ENCODE measurements around the gene ATRAID.

DNA sequence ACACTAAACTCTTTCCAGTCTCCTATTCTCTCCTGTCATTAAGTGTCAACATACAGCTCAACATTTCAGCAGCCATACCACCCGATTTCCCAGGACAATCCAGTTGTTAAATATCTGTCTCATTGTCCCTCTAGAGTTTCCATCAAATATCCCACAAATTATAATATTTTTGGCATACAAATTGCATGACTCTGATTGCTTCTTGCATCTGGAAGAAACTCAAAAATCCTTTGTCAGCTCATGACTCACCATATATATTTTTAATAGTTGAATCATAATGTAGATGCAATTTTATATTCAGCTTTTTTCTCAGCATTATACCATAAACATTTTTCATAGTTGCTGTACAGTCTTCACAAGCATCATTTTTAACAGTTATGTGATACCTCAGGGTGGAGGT, 43.8 kb downstream of the ATRAID start:
- TF ChIP-seq, protein P1, sequence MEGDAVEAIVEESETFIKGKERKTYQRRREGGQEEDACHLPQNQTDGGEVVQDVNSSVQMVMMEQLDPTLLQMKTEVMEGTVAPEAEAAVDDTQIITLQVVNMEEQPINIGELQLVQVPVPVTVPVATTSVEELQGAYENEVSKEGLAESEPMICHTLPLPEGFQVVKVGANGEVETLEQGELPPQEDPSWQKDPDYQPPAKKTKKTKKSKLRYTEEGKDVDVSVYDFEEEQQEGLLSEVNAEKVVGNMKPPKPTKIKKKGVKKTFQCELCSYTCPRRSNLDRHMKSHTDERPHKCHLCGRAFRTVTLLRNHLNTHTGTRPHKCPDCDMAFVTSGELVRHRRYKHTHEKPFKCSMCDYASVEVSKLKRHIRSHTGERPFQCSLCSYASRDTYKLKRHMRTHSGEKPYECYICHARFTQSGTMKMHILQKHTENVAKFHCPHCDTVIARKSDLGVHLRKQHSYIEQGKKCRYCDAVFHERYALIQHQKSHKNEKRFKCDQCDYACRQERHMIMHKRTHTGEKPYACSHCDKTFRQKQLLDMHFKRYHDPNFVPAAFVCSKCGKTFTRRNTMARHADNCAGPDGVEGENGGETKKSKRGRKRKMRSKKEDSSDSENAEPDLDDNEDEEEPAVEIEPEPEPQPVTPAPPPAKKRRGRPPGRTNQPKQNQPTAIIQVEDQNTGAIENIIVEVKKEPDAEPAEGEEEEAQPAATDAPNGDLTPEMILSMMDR (conservative IDR thresholded peaks at IDR 0.05 in 1 of 2, IDR thresholded peaks at IDR 0.05 in 1 of 2; ENCODE audit: low read depth in 1 of 2, low read length in 2 of 2): no peak
- TF ChIP-seq EZH2 (IDR thresholded peaks at IDR 0.05; ENCODE audit: low read length, missing control alignments): no peak

All from fibroblast of lung (primary cell).